ENCODE data around the gene SMIM32. TPM values are rescaled to one million over a fixed set of nuclear protein-coding genes. Genes with fewer than 3 reads are reported as not detected.
A peak's percentile ranks its signal among the peaks of the same experiment; 100 is the strongest.

SMIM32 gene
- total RNA-seq, 1 donor from 2014 or later: not detected

DNA sequence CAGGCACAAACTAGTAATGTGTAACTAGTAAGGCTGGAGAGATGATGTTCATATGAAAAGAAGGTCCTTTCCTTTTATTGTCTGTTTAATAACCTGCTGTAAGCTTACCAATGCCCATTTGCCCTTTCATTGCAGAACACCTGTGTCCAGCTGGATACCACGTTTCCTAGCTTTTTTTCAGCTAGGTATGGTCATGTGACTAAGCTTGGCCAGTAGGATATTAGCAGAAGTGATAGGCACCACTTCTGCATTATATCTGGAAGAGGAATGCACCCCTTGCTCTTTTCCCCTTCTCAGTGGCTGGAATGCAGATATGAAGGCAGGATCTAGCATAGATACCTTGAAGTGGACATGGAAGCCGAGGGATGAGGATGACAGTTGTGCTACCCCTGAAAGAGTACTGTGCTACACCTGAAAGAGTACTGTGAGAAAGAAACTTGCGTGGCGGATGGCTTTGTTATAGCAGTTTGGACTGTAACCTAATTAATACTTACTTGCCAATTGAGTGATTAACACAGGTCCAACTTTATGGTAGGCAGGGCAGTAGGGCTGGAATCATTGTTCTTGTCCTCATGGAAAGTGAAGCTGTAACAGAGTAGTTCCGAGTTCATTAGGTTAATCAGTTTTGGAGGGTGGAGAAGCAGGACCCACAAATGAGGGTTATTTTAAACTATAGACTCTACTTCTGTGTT is 6.8 kb downstream of the SMIM32 start:
- no peak for DNase-seq

DNA sequence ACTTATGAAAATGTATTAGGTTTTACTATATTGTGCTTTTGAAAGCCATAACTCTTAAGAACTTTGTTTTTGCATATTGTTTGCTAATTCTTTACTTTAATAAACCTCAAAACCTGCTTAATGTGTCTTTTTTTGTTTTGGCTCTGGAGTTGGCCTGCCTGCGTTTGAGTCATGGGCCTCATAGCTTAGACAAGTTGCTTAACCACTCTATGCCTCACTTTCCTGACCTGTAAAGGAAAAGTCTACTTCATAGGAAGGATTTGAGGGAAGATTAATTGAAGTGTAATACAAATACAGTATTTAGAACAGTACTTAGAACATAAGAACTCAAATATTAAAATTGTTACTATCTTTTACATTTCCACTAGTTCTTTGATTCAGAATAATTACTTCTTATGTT is 10.3 kb downstream of the SMIM32 start:
- no peak for DNase-seq

DNA sequence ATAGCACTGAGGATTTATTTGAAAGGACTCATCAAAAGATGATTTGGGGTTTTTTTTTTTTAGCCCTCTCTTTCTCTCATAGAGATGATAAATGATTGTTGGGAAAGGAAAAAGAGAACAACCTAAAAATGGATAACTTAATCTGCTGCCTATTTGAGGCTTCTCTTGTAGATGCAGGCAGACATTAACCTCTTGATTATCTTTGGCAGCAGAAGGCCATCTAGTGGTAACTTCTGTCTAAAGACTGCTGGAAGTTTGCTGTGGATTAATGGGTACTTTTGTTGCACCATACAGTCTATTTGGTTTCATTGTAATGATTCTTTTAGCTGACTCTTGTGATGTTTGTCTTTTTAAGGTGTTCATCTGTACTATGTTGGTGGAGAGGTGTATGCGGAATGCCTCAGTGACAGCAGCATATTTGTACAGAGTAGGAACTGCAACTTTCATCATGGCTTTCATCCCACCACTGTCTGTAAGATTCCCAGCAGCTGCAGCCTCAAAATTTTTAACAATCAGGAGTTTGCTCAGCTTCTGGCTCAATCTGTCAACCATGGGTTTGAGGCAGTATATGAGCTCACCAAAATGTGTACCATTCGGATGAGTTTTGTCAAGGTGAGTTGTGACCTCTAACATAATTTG is 18.8 kb downstream of the SMIM32 start:
- DNase-seq: peak; percentile 74

DNA sequence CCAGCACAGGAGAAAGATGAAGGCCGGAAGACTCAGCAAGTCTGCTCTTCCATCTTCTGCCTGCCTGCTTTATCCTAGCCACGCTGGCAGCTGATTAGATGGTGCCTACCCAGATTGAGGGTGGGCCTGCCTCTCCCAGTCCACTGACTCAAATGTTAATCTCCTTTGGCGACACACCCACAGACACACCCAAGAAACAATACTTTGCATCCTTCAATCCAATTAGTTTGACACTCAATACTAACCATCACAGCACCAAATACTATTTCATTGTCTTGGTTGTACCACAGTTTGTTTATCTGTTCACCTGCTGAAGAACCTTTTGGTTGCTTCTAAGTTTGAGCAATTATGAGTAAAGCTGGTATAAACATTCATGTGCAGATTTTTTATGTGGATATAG is 23.7 kb downstream of the SMIM32 start:
- DNase-seq: no peak

DNA sequence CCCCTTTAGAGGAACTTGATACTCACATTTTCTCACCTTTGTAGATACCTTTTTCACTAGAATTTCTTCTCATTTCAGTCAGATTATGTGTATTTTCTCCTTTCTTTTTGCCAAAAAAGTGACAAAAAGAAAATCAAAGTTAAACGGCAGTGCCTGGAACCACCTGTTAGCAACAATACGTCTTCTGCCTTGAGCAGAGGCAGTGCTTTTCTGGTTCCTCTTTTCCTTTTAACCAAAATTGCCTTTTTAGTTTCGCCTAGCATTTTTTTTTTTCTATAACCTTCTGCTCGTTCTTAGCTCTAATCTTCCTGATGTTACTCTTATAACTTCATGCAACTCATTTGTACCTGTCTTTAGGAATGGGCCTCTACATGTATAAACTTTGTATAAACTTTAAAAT is 26.1 kb downstream of the SMIM32 start:
- no peak for DNase-seq

DNA sequence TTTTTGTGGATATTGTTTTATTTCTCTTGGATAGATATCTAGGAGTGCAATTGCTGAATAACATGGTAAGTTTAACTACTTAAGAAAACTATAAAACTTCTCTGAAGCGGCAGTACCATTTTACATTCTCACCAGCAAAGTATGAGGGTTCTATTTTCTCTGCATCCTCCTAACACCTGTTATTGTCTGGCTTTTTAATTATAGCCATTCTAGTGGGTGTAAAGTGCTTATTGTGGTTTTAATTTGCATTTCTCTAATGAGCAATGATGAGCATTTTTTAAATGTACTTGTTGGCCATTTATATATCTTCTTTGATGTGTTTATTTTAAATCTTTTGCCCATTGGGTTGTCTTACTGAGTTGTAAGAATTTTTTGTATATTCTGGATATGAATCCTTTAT is 28.7 kb downstream of the SMIM32 start:
- DNase-seq: no peak

DNA sequence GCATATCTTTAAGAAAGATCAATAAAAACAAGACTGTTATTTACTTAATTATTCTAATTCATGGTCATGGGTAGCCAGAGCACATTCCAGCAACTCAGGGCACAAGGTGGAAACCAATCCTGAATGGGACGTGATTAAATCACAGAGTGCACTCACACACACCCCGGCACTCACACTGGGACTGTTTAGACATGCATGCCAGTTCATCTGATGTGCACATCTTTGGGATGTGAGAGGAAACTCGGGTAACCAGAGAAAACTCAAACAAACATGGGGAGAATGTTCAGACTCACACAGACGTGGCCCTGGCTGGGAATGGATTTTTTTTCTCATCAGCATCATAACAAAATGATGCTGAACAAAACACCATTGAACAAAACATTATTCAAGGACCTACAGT is 31.0 kb downstream of the SMIM32 start:
- no peak for DNase-seq

DNA sequence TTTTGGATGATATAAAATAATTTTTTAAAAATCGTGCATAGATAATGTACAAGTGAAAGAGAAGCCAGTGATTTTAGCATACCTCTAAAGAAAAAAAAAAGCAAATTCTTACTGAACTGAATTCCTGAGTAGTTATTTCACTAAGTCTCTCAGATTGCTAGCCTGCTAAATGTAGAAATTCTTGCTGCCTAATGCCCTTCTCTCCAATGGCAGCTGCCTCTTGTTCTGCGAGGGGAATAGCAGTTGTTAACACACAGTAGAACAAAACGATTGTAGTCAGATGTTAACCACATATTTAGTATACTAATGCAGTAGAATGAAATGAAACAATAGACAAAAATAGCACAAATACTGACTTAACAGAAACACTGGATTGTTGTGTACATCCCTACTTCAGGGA is 33.5 kb downstream of the SMIM32 start:
- peak; percentile 34 for DNase-seq

DNA sequence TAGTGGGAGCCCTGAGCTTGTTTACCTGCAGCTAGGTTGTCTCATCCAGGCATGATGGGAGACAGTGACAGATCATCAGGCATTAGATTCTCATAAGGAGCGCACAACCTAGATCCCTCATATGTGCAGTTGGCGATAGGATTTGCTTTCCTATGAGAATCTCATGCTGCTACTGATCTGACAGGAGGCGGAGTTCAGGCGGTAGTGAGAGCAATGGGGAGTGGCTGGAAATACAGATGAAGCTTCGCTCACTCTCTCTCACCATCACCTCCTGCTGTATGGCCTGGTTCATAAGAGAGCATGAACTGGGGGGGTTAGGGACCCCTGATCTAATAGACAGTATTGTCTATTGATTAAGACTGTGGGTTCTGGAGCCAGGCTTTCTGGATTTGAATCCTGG is 35.4 kb downstream of the SMIM32 start:
- no peak for DNase-seq

DNA sequence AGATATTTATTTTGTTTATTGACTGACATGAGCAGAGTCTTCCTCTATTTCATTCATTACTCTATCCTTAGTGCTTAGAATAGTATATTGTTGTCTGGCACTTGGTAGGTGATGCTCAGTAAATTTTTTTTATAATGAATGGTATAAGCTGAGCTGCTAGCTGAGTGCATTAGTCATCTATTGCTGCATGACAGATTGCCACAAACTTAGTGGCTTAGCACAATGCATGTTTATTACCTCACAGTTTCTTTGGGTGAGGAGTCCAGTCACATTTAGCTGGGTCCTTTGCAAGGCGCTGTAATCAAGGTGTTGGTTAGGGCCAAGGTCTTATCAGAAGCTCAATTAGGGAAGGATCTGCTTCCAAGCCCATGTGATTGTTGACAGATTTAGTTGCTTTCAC is 37.2 kb downstream of the SMIM32 start:
- DNase-seq: no peak

DNA sequence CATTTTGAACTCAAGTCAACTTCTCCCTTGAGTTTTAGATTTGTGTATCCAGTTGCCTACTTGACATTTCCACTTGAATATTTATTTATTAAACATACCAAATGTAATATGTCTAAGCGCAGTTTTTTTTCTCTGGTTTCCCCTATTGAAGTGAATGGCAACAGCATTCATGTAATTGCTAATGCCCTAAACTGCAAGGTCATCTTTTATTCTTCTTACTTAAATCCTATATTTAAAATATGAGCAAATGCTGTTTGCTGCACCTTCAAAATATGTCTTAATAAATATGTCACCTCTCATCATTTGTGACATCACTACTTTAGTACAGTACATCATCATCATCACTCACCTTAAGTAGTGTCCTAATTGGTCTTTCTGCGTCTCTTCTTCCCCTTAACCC is 37.9 kb downstream of the SMIM32 start:
- no peak for DNase-seq

DNA sequence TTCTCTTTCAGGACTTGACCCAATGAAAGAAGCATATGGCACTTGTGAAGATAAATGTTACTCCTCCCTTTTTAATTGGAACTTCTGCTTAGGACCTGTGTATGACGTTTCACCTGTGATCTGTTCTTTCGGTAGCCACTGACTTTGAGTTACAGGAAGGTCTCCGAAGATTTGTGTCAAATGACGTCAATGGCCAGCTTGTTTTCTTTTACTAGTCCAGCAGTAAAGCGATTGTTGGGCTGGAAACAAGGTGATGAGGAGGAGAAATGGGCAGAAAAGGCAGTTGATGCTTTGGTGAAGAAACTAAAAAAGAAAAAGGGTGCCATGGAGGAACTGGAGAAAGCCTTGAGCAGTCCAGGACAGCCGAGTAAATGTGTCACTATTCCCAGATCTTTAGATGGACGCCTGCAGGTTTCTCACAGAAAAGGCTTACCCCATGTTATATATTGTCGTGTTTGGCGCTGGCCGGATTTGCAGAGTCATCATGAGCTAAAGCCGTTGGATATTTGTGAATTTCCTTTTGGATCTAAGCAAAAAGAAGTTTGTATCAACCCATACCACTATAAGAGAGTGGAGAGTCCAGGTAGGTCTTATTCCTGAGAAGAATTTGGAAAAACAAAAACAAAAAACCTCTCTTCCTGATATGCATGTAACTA is 39.3 kb downstream of the SMIM32 start:
- no peak for DNase-seq

DNA sequence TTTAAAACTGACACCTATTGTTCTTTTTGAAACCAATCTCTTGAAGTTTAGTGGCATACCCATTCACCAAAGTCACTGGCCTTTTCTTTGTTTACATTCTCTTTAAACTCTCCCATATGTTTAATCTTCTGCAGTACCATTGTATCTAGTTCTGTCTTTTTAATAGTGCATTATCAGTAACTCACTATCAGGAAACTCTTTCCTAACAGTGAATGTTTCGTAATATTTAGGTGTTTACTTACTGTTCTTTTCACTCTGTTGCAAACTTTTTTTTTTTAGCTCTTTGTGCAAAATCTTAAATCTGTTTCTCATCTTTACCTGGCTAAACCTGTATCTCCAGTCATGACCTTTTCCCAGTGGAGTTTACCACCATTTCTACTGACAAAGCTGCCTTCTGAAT is 43.1 kb downstream of the SMIM32 start:
- DNase-seq: no peak

DNA sequence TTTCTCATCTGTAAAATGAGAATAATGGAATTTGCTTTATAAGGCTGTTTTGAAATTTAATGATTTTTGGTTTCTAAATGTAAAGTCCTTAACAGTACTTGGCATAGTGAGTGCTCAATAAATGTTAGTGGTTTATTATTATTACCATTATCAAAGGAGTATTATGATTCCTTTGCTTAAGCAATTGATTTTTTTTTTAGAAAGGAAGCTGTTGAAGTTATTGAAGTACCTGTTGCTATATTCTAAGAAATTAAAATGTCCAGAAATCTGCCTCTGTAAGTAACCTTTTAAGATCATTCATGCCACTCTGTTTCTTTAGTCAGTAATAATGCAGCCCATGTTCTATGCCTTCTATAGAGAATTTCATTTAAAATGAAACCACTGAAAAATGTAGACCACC is 45.3 kb downstream of the SMIM32 start:
- no peak for DNase-seq

DNA sequence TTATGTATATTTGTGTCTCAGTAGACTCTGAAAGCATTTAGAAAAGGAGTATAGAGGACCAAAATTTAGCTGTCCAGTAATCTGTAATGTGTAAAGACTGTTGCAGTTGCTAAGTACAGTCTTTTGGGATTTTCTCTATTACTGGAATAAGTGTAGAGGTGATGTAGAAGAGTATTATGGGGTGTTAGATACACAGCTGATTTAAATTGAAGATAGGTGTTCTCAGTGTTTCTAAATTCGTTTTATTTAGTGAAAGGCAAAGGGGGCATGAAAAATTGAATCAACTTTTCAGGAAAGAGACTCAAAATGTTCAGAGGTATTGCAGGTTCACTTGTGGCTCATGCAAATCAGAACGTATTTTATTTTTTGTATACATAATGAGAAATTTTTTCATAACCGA is 46.8 kb downstream of the SMIM32 start:
- no peak for DNase-seq

DNA sequence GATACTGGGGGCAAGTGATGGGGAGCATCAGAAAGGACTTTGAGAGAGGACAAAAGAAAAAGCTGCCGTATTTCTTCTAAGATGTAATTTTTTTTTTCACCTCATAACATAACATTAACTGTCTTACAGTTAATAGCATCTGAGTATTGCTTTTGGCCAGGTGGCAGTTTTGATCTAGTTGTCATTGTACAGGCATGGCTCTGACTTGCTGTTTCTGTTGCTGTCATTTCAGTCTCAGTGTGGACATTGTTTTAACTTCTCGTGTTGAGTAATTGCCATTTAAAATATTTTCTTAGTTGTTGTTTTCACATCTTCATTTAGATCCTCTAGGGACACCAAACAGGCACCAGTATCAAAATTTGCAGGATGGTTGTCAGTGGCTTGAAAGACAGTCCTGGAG is 47.9 kb downstream of the SMIM32 start:
- DNase-seq: no peak

DNA sequence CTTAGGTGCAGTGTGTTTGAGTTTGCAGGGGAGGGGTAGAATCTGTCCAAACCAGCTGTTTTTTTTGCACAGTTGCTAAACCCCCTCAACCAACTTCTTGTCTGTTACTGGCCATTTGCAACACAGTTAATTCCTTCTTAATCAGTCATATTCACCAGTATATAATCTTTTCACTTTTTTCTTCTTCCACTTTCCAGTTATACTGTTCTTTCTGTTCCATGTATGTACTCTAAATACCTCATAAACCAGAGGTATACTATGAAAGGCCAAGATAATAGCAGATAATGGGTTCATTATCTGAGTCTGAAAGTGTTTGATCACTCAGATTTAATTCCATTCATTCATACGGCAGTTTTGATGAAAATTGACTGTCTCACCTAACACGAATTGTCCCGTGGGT is 49.2 kb downstream of the SMIM32 start:
- no peak for DNase-seq

DNA sequence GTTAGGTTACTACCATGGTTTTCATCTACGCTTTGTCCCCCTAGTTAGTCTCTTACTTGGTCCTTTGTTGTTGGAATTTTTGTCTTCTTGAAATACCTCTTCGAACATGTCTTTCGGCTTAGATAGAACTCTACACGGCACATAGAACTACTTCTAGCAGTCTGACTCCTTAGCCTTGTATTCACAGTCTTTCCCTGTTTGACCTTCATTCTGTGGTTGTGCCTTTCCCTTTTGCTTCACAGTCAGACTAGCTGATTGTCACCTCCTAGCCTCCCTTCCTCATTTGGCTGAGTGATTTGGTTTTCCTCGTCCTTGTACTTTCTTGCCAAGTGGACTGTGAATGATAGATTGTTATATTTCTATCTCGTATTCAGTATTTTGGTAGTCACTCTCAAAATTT is 49.6 kb downstream of the SMIM32 start:
- DNase-seq: no peak

DNA sequence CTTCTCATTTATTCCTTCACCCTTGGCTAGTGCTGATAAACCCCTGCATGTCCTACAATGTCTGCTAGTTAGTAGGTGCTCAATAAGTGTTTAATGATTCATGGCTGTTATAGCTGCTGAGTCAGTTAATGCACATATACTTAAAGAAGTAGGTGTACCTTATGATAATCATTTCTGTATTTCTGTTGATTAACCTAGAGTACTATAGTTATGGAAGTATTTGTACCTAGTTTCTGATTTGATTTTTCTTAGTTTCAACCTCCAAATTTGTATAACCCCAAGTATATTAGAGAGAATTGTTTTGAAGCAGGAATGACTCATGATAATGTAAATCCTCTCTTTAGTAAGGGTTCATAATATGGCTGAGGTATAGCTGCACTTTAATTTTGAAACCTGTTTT is 51.4 kb downstream of the SMIM32 start:
- DNase-seq: no peak

Other genes with a start within 250 kb of the SMIM32 start
- gene LECT2, start 238.2 kb downstream of the SMIM32 start, total RNA-seq: not detected
- 376 TPM for gene TGFBI, start 164.2 kb downstream of the SMIM32 start, total RNA-seq
- gene SMAD5, start 60.3 kb downstream of the SMIM32 start, total RNA-seq: 72.2 TPM
- gene TRPC7, start 172.4 kb upstream of the SMIM32 start, total RNA-seq: not detected

Data from tongue (tissue), 2 donors.